Right forelimb (tissue), 1 donor: Measurements from ENCODE around the gene DCHS1.

Source experiments
- DNase-seq: peaks from one replicate; pipeline ENCODE4 v3.0.0-alpha.2; 2018

Gene DCHS1

GRCh38 chr11:6646918-6647679, 8.5 kb downstream of the DCHS1 start:
- peak; percentile 78 for DNase-seq

DNA sequence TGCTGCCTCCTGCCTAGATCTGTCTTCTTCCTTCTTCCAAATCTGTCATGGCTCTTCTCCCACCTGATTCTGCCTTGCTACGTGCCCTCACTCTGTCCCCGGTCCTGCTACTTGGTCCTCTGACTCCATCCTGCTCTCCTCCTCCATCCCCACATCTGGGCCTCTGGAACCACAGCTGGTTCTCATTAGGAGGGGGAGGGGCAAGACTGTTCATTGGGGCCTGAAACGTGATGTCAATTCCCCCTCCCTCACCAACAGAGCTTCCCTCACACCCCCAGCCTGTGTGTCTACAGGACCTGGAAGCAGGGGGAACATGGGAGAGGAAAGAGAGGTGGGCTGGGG, 9.1 kb downstream of the DCHS1 start:
- peak; percentile 89 for DNase-seq

- DNase-seq = peak; percentile 78
Observed at GRCh38 chr11:6646071-6646470, 9.5 kb downstream of the DCHS1 start.

- no peak for DNase-seq
Observed at GRCh38 chr11:6642957-6643356, 12.7 kb downstream of the DCHS1 start.

GRCh38 chr11:6640985-6641701, 14.5 kb downstream of the DCHS1 start:
- no peak for DNase-seq

DNA sequence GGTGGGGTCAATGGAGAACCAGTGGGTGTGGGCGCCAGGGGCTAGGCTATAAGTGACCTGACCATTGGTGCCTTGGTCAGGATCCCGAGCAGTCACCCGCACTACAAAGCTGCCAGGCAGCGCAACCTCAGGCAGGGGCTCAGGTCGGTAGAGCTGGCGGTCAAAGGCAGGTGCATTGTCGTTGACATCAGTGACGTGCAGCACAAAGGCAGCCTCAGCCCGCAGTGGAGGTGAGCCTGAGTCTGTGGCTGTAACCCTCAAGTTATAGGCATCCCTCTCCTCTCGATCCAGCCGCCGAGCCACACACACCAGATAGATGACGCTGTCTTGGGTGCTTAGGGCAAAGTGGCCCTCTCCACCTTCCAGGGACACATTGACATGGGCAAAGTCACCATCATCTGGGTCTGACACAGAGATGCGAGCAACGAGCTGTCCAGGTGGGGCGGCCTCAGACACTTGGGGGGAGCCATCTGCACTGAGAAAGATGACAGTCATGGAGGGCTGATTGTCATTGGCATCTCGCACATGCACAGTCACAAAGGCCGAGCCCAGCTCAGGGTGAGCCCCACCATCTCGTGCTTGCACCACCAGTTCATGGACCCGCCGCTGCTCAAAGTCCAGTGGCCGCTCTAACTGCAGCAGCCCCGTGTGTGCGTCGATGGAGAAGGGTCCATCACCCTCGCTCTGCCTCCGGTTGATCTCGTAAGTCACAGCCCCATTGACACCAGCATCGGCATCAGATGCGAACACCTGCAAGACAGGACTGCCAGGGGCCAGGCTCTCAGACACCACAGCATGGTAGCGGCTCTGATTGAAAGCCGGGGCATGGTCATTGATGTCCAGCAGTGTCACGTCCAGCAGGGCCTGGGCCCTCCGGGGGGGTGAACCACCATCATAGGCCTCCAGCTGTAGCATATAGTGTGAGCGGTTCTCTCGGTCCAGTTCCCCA, 15.3 kb downstream of the DCHS1 start:
- no peak for DNase-seq

GRCh38 chr11:6638429-6638828, 17.2 kb downstream of the DCHS1 start:
- DNase-seq = no peak

DNA sequence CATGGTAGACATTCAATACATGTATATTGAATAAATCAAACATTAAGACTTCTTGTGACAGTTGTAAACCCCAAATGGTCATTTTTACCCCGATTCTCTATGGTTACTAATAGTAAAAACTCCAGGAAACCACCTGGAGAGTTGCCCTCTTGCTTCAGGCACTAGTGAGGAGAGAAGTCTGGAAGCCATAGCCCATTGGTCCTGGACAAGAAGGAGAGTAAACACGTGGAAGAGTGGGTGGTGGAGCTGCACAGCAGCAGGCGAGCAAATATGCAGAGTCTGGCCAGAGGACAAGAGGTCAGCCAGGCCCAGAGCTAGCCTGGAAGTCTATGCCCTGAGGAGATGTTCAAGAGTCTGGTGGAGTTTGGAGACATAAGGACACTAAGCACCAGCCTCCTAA, 17.7 kb downstream of the DCHS1 start:
- DNase-seq = no peak

- DNase-seq = no peak
Observed at GRCh38 chr11:6636480-6636879, 19.1 kb downstream of the DCHS1 start.

DNA sequence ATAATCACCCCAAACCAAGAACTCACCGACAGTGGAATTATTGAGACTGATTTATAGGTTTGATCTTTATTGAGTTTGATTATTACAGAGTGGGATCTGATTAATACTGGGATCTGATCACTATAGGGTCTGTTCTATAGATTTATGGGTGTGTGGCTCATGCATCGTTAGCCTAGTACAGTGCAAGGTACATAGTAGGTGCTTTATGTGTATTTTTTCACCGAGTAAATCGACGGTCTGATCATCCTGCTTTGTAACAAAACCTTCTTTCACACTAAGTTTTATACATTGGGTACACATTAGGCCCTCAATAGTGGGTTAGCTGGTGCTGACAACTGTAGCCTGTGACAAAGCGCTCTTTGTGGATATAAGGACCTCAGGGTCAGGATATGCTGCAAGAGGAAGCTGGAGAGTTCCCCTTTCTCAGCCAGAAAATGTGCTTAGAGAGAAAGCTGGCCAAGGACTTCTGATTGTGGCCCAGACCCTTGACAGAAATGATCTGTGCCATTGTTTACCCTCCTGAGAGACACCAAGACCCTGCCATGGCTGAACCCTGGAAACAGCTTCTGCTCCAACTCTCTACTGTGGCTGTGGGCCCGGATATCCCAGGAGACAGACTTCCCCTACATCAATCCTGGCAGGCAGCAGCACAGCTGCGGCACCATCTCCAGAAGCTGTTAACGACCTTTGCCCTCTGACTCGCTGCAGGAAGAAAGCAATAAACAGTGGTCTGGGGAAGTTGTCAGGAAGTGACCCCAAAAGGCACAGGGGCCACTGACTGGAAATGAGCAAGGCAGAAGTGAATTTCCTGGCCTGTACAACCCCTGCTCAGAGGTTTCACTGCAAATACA, 20.3 kb downstream of the DCHS1 start:
- DNase-seq = no peak

DNA sequence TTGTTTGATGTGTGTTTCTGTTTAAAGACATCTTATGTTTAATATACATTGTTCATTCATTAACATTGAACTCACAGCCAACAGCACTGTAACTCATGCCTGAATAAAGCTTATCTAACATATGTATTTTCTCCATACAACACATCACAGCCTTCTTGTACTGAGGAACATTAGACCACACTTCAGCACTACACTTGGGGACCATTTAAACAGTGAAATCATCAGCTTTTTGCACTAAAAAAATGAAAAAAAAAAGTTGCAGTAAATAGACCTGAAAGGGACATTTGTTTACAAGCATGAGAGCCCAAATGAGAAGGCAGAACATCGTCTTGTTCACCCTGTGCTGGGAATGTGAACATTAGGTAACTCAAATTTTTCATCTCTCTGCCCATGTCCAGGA, 21.1 kb downstream of the DCHS1 start:
- no peak for DNase-seq

DNA sequence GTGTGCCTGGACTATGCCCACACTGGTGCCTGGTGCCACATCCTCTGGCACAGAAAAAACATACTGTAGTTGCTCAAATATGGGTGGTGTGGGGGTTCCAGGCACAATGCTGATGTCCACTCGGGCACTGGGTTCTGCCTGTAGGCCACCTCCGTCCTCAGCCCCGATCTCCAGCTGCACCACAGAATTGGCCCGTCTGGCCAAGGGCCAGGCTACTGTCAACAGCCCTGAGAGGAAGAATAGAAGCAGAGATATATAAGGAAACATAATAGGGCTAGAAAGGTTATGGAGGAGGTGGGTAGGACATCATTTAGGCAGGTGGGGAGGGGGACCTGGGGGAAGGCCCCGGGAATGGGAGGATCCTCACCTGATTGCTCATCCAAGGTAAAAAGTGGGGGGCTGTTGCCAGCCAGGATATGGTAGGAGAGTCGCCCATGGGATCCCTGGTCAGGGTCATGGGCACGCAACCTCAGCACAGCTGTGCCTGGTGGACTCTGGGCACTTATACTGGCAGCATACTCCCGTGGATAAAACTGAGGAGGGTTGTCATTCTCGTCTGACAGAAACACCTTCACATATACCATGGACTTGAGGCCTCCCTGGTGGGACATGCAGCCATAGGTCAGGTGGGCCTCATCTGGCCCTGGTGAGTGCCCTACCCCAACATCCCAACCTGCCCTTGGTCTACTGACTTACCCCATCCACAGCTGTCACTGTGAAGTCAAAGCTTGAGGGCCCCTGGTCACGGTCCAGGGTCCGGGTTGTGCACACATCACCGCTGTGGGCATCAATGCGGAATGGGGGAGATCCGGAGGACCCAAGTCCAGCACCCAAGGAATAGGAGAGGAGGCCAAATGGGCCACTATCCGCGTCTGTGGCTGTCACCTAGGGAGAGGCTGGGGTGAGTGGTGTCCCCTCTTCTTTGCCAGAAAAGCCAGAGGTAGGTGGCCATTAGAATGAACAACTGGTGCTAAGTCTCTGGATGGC, 21.9 kb downstream of the DCHS1 start:
- DNase-seq = no peak

DNA sequence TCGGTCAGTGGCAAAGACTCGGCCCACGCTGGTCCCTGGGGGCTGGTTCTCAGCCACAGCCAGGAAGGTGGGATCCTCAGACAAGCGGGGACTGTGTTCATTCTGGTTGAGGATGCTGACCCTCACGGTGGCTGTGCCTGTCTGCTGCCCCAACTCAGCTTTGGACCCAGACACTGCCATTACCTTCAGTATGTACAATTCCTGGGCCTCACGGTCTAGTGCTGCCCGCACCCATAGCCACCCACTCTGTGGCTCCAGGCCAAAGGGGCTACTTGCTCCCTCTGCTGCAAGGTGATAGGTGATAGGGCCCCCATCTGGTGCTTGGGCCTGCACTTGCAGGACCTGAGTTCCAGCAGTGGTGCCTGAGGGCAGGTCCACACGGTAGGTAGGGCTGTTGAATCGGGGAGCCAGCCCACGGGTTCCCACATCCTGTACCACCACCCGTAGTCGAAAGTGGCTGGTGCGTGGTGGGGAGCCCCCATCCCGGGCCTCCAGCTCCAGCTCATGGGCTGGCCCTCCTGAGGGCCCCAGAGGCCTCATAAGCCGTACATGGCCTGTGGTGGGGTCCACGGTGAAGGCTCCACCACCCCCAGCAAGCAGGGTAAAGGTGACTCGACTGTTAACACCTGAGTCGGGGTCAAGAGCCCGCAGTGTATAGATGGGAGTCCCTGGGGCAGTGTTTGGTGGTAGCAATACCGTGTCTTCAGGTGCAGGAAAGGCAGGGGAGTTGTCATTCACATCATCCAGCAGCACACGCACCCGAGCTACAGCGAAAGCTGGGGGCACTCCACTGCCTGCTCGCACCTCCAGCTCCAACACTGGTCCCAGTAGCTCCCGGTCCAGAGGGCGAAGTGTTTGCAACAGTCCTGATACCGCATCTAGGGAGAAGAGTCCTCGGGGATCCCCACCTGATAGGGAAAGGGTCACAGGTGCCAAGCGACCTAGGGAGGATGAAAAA, 23.2 kb downstream of the DCHS1 start:
- DNase-seq = no peak

DNA sequence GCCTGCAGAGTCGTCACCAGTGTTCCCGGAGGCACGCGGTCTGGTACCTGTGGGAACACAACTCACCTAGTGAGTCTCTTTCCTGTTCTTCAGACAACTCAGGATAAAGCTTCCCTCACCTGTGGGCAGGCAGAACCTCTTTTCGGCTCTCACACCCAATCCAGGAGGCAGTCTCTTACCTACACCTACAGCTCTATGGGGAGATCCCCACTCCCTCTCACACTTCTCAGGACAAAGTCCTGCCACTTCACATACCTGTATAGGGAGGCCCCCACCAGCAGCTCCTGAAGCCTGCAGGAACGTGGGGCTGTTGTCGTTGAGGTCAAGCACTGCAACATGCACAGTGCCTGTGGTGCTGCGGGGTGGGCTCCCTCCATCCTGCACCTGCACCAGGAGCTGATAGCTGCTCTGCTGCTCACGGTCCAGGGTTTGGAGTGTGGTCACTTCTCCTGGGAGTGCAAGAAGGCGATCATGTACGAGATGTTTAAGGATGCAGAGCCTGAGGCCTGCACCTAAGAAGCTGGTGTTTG, 24.2 kb downstream of the DCHS1 start:
- DNase-seq = no peak

GRCh38 chr11:6630632-6631291, 24.8 kb downstream of the DCHS1 start:
- DNase-seq = no peak

DNA sequence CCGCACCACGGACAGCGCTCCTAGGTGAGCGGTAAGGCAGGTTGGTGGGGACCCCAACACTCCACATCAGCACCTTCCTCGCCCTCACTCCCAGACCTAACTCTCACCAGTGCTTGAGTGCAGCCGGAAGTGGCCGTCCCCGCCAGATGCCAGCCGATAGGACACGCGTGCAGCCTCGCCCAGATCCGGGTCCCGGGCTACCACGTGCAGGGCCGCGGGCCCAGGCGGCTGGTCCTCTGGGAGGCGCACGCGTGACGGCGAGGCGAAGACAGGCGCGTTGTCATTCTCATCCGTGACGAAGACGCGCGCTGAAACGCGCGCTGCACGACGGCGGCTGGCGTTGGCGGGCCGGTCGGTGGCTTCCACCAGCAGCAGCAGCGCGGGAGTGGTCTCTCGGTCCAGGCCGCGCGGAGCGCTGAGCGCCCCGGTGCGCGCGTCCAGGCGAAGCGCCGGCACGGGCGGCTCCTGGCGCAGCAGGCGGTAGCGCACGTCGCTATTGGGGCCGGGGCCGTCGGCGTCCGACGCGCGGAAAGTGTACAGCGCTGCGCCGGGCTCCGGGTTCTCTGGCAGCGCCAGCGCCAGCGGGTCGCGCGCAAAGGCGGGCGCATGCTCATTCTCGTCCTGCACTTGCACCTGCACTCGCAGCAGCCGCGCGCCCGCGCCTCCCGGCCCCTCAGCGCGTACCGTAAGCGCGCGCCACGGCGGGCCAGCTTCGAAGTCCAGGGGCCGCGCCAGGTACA, 25.5 kb downstream of the DCHS1 start:
- no peak for DNase-seq

DNA sequence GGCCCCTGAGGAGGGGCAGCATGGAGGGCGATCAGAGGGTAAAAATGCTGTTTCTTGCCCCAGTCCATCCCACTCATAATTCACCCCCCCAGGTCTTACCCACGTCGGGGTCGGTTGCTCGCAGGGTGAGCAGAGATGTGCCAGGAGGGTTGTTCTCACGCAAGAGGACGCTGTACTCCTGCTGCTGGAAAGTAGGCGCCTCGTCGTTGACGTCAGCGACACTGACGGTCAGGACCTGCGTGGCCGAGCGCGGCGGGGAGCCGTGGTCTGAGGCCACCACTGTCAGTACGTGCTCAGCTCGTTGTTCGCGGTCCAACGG, 26.1 kb downstream of the DCHS1 start:
- DNase-seq = no peak

- DNase-seq = no peak
Observed at GRCh38 chr11:6628526-6628925, 27.1 kb downstream of the DCHS1 start.
